GM18498 (cell line): ENCODE measurements around the gene SLC40A1.

Source experiments
- ATAC-seq: cut with Tn5 transposase; IDR thresholded peaks from one replicate; pipeline ENCODE4 v1.9.1; 2021; ENCODE audit warnings: mild to moderate bottlenecking, moderate library complexity; ENCODE audit not compliant: unreplicated experiment

Gene SLC40A1, protein sequence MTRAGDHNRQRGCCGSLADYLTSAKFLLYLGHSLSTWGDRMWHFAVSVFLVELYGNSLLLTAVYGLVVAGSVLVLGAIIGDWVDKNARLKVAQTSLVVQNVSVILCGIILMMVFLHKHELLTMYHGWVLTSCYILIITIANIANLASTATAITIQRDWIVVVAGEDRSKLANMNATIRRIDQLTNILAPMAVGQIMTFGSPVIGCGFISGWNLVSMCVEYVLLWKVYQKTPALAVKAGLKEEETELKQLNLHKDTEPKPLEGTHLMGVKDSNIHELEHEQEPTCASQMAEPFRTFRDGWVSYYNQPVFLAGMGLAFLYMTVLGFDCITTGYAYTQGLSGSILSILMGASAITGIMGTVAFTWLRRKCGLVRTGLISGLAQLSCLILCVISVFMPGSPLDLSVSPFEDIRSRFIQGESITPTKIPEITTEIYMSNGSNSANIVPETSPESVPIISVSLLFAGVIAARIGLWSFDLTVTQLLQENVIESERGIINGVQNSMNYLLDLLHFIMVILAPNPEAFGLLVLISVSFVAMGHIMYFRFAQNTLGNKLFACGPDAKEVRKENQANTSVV

DNA sequence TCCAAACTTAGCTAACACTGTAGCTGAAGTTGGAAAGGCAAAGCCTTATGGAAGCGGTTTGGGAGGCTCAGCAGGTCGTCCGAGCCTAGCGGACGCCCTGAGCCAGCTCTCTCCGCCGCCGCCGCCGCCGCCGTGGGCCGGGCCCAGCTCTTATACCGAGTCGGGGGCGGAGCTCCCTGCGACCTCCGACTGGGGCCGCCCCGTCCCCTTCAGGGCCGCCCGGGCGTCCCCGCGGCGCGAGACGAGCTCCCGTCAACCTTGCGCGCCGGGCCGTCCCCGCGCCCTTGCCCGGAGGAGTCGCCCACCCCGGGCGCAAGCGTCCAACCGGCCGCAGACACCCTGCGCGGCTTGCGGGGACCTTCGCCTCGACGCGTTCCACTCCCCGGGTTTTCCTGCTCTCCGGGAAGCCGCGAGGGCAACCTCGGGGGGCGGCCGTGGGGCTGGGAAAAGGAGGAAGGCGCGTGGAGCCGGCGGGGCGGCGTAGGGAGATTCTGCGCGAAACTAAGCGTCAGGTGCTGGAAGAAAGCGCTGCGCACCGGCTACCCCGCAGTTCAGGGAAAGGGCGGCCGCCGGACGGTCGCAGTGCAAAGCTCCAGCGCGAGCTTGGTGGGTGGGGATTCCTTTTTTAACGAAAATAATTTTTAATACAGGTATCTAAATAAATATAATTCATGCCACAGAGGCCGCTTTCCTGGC is at the start of gene SLC40A1:
Gene SLC40A1, minus strand, starts transcription at position 129 of the 696 bp plus-strand sequence. CDS start 326 bp downstream, outside the sequence.
- ATAC-seq = peak; percentile 68

DNA sequence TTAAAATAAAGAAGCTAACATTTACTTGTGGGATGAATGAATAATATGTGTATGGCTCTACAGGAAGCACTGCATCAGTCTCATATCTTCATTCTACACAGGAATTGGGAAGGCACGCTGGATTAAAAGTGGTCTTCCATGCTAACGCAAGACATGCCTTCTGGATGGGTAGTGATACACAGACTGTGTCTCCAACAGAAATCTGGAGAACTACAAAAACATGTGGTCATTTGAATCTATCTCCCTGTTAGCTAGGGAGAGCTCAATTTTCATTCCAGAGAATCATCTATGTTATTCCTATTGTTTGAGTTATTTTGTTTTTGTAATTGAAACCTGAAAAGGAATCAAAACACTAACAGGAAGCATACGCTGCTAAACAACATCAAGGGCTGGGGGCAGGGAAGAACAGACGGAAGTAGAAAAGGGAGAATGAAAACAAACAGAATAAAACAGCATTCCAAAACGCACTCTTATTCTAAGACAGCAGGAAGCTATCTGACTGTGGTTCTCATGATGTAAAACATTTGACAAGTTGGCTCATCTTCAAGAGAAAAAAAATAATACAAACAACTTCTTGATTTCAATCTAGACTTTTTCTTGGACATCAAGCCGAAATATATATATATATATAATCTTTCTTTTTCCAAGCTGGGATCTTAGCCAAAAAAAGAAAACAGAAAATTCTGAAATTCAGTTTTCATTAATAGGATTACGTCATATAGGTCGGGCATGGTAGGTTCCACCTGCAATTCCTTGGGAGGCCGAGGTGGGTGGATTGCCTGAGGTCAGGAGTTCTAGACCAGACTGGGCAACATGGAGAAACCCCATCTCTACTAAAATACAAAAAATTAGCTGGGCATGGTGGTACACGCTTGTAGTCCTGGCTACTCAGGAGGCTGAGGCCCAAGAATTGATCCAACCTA is 49.2 kb upstream of the SLC40A1 start:
- no peak for ATAC-seq

DNA sequence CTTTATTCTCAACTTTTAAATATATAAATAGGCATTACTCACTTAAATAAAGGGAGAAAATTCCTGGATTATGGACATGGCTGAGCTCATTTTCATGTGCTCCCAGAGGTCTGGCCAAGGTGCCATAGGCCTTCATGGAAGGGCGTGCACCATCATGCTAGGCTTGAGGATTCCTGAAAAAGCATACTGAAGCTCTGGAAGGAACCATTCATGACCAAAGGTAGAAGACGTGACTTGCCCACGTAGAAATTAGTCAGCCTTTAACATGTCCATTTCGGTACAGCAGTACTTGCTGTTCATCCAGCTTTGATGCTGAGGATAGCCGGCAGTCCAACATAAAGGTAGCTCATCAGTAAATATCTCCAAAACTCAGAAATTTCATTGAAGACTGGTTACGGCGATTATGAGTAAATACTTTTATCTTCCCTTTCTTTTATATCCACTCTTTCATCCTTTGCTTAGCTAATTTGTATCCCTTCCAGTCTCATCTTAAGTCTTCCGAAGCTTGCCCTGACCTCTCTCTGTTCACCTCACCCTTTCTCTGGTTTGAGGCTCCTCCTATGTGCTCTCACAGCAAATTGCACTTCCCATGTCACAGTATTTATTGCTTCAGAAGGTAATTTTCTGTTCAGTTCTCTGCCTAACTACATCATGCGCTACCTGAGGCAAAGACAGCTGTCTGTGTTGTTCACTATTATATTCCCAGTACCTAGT is 48.4 kb upstream of the SLC40A1 start:
- no peak for ATAC-seq

DNA sequence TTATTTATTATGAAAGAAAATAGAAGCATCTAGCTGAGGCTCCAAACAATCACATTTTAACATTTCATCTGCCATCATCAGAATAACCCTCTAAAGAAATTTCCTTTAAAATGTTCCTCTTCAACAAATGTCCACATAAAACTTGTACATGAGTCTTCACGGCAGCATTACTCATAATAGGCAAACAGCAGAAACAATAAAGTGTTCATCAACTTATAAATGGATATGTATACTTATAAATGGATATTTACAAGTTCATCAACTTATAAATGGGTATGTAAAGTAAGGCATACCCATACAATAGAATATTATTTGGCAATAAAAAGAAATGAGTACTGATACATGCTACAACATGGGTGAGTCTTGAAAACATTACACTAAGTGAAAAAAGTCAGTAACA is 47.2 kb upstream of the SLC40A1 start:
- ATAC-seq = no peak

DNA sequence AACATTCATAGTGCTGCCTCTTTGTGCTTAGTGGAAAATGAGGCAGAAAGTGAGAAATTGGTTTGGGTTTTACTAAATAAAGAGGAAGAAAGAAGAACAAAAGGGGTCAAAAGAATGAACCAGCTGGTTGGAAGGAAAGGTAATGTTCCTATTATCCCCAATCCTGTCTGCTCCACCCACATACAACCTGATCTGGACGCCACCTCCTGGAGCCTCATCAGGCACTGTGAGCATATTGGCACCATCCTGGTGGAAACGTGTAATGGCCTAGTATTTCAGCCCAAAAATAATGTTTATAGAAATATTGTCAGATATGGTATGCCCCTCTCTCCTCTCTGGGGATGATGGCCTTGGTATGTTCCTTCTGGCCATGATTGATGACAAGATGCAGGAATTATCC is 45.0 kb upstream of the SLC40A1 start:
- no peak for ATAC-seq

DNA sequence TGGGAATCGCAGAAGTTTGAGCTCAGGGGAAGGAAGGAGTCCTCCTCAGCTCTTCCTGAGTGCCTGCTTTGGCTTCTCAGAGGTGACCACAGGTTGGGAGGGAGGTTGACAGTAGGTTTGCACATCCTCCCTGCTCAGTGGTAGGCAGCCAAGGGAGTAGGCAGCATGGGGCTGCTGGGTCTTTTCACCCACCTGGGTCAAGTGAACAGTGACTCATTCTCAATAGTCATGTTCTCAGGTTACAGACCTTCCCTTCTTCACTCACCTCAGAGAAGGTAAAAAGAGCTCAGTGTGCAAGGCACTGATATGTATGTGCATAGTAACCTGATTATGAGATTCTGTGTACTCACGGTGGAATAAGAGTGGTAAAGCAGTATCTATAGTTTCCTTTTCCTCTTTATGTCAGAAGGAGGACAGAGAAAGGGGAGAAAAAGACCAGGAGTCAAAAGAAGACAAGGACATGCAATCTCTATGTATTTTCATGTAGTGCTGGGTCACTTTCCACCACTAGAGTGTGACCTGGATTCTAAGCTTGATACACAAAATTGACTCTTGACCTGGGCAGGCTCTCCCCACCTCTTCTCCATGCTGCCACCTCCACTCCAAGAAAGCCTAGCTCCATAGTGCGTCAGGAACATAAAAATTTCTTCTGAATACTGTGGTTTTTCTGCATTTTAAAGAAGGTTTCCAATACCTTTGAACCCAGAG is 44.2 kb upstream of the SLC40A1 start:
- ATAC-seq = no peak

DNA sequence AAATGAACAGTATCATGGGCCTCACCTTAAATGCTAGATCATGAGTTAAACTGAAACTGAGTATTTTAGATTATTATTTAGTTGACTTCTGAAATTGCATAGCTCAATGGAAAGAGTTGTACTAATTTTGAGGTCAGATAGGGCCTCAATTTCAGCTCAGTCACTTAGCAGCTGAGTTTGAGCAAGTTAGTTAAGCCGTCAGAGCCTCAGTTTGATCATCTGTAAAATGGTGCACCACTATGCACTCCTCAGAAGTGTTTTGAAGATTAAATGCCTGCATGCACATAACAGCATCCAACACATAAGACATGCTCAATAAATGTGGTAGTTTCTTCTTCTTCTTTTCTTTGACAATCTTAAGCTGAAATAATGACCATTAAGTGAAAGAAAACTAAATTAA is 42.5 kb upstream of the SLC40A1 start:
- ATAC-seq = no peak

DNA sequence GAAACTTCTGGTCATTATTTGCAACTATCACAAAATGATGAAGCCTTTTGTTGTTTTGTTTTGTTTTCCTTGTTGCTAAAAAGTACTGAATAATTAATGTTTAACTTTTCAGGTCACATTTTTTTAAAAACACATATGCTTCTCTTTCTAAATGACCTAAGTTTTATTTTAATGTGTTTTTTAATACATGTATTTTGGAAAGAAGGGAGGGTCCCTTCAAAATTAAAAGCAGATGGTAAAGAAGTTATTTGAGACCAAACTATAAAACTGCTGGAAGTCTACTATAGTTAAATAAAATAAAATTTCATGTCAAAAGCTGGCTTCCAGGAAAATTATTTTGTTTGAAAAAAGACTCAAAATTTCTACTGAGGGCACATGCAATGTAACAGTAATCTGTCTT is 41.2 kb upstream of the SLC40A1 start:
- ATAC-seq = no peak

DNA sequence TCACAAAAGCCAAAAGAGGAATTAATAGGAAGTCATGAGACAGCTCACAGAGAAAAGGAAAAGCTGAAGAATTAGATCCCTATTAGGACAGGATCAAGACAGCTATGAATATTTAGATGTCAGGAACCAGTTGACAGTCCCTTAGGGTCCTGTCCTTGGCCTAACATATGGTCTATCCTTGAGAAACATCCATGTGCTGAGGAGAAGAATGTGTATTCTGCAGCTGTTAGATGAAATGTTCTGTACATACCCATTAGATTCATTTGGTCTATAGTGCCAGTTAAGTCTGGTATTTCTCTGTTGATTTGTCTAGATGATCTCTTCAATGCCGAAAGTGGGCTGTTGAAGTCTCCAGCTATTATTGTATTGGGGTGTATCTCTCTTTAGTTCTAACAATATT is 37.6 kb upstream of the SLC40A1 start:
- no peak for ATAC-seq

DNA sequence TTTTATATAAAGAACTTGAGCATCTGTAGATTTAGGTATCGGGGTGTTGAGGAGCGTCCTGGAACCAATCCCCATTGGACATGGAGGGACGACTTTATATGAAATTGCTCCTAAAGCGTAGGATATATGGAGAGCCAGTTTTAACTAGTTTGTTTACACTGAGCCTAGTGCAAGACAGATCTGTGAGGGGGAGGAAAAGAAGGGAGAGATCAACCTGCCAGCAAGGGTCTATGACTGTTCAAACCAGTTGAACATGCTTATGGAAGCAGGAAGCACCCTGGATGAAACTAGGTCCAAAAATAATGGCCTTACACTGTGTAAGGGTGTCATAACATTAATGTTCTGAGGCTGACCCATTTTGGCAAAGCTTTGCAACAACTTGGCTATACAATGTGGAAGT is 34.0 kb upstream of the SLC40A1 start:
- ATAC-seq = no peak

DNA sequence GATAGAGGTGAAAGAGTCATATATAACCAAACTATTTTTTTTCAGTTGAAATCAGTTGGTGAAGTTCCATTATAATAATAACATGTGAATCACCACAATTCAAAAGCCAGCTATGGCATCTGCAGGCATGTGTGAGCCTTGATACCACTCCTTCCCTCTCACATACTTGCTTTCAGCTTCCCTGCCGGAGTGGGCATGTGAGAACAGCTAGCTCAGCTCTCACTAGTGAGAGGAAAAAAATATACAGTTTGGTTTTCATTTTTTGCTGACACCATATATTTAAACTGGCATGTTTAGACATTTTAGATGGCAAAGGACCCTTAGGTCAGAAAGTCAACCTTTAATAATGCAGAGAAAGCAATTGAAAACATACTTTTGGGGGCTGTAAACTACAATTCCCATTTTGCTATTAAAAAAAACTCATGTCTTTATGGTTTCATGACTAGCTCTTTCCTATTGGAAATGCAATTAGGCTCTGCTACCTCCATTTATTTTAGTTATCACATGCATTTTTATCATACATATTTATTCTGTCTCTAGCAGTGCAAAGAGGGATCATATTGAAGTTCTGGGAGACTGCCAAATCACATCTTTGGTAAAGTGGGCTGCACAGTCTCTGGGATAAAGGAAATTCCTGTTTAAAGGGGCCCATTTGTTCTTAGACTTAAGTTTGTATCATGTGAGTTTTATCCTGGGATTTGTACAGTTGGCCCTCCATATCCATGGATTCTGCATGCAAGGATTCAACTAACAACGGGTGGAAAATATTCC is 33.2 kb upstream of the SLC40A1 start:
- no peak for ATAC-seq

DNA sequence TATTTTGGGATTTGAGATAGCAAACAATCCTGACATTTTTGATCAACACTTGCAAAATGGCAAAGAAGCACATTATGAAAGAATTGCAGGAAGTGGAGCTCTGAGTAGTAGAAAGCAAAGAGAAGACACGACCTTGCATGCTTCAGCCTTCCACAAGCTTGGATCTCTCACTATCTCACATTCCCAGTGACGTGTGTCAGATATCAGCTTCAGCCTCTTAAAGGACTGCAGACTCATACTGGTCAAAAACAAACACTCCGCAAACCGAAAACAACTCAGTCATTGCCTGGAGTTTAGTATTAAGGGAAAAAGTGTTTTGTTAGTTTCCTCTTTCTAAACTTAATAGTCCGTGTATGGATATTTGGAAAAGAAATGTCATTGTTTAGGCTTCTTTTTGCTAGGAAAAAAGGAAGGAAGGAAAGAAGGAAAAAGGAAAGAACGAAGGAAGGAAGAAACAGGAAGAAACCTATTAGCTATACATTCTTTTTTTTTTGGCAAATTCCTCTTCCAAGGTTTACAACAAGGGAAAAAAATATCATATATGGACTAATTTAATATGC is 32.6 kb upstream of the SLC40A1 start:
- no peak for ATAC-seq

DNA sequence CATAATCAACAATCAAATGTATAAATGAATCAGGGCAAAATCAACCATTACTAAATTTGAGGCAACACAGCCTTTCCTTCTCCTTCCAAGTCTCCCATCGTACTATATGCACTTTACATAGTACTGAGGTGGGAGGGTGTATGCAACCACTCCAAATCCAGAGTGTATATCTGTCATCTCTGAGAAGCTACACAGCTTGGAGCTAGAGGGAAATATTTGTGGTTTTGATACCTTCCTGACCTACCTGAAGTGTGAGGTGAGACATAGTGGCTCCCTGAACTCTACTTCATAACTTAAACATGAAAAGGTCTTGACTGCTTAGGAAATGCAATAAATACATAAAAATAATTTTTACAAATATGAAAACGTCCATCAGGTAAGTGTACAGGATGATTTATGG is 30.1 kb upstream of the SLC40A1 start:
- no peak for ATAC-seq

DNA sequence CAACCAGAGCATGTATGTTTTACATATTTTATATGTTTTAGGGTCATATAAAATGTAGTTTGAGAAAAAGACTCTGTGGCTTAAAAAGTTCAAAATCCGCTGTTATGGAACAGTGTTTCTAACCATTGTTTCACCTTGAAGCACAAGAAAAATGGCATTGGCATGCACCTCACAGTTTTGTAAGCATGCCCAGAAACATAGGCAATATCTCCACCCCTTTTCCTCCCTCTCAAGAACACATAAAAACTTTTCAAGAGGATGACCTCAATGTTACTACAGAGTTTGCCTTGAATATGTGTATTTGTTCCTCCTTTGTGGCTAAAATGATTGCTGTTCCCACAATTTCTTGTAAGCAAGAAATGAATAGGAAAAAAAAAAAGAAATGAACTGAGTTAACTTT is 29.3 kb upstream of the SLC40A1 start:
- ATAC-seq = no peak

DNA sequence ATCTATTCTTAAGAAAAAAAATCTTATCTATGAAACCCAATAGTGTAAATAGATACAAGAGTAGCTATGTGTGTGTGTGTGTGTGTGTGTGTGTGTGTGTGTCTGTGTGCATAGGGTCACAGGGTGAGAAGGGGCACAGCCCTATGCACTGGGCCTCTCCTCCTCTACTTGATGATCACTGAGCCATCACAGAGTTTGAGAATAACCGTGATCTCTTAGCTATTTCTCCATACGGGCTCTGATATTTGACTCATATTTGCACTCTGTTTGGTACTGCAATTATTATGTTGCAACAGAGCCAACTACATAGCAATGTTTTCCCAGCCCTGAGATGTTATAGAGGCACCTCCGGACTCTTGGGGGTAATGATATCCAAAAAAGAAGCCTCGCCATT is 28.8 kb upstream of the SLC40A1 start:
- no peak for ATAC-seq

DNA sequence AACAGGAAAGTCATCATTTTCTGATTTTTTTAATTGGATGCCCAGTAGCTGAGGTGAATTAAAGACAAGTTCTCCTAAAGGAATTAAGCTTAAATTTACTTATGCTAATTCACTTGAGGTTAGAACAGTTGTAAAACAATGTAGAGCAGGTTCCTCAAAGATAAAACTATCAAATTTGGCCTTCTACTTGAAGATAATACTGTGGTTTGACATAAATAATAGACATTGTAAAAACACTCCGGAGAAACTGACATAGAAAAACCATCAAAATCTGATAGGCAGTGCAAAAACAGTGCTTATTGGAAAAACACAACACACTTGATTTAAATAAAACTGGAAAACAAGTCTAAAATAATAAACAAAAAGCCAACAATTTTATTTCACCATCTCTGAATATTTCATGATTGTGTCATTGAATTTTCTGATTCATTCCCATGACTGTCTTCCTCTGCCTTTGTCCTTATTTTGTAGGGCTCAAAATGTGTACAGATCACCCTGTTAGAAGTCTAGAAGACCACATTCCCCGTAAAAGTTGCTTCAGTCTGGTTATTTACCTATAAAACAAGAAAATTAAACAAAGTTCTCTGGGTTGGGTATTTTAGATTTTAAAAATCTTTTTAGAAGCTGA is 28.3 kb upstream of the SLC40A1 start:
- no peak for ATAC-seq

DNA sequence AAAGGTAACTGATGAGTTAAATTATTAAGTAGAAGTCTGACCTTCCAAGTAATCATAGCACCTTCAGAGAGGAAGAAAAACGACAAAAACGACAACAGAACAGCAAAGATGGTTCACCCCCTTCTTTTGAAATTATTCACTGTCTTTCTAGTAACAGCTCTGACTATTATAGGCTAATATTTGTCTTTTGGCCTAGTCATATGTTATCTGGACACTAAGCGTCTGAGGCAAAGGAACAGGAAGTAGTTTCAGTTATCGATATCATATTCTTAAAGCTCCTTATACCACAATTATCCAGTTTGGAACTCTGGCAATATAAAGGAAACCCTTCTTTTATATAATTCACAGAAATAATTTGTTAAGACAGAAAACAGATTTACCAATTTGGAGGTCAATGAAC is 27.6 kb upstream of the SLC40A1 start:
- ATAC-seq = no peak

DNA sequence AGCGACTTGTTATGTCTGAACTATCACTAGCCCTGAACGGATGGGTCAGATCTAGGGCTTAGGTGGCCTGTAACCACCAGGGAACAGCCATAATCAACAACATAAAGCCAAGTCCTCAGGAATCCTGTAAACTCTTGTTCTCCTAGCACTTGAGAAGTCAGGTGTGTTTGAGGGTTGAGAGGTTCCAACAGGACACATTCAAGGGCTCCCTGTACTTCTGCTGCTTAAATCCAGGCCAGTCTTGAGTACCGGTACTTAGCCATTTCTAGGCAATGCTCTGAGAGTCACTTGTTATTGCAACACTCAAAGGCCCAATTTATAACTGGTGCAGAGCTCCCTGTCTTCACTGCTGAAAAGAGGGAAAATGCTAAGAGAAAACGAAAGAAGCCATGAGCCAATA is 21.6 kb upstream of the SLC40A1 start:
- no peak for ATAC-seq
